GM12878 (cell line): ENCODE measurements around the gene FTL. TPM values are rescaled to one million over a fixed set of nuclear protein-coding genes. Genes with fewer than 3 reads are reported as not detected.

Experiments
- ATAC-seq: fragments of 200-7000 bp; cut with Tn5 transposase; 3 replicates; pipeline ENCODE4 v1.9.1; 2020; ENCODE audit warnings: mild to moderate bottlenecking, moderate library complexity
- BruUV-seq: library from RNA; stranded (reverse); fragments of 400-500 nt; replicated peaks from 2 replicates; lab custom pipeline; 2021; lab: Mats Ljungman, UMichigan
- CTCF ChIA-PET: fragments of 300-600 bp; sonication (Branson Sonifier 250); formaldehyde crosslinking; extraction: SDS; loops from one replicate; lab custom pipeline; 2021; ENCODE audit warnings: inconsistent platforms; lab: Yijun Ruan, JAX
- POLR2A ChIA-PET: fragments of 350-600 bp; formaldehyde crosslinking; extraction: SDS; loops from one replicate; lab custom pipeline; 2021; ENCODE audit warnings: inconsistent platforms; lab: Charles Lee
- RAD21 ChIA-PET: fragments of 300-600 bp; sonication (Branson Sonifier 250); formaldehyde crosslinking; loops from one replicate; lab custom pipeline; 2023; ENCODE audit warnings: antibody characterized with exemption; ENCODE audit not compliant: unreplicated experiment; lab: Charles Lee
- SMC1A ChIA-PET: fragments of 300-600 bp; sonication (Branson Sonifier 250); formaldehyde crosslinking; loops from one replicate; lab custom pipeline; 2023; ENCODE audit not compliant: unreplicated experiment, uncharacterized antibody; lab: Charles Lee
- DNase-seq: peaks from one replicate; pipeline ENCODE4 v3.0.0-alpha.2; 2011; ENCODE audit warnings: low read depth, low spot score
- FAIRE-seq: peaks from 3 replicates; lab custom pipeline; 2011; peaks lifted over from hg19 to GRCh38; lab: Jason Lieb, UNC
- H2AFZ ChIP-seq: 2 replicates; pipeline ENCODE4 v1.6.0; 2011; ENCODE audit warnings: low read depth, low read length, control low read depth; ENCODE audit not compliant: control insufficient read depth
- H3K27ac ChIP-seq: 2 replicates; pipeline ENCODE4 v1.5.1; 2011; ENCODE audit warnings: control low read depth; ENCODE audit not compliant: control insufficient read depth, insufficient read depth
- H3K27me3 ChIP-seq, 2 experiments: replicated peaks in 1 of 2; 2 replicates each; pipeline versions ENCODE4 v1.6.0 to v1.6.1; 2011; ENCODE audit warnings: low read length in 1 of 2; ENCODE audit not compliant: control insufficient read depth in 2 of 2, insufficient read depth in 2 of 2
- H3K36me3 ChIP-seq, 2 experiments: 2 replicates each; pipeline ENCODE4 v1.5.1; 2011; ENCODE audit warnings: low read length in 1 of 2; ENCODE audit not compliant: control insufficient read depth in 2 of 2, insufficient read depth in 2 of 2
- H3K4me1 ChIP-seq: 2 replicates; pipeline ENCODE4 v1.6.1; 2011; ENCODE audit warnings: mild to moderate bottlenecking, low read length, moderate library complexity, mixed read lengths; ENCODE audit not compliant: control insufficient read depth, insufficient read depth
- H3K4me2 ChIP-seq: 2 replicates; pipeline ENCODE4 v1.6.0; 2011; ENCODE audit warnings: control low read depth; ENCODE audit not compliant: control insufficient read depth, insufficient read depth
- H3K4me3 ChIP-seq: fragments of 200-600 bp; sonication (generic); 2 replicates; pipeline ENCODE4 v1.5.1; 2016
- H3K79me2 ChIP-seq: 2 replicates; pipeline ENCODE4 v1.6.0; 2011; ENCODE audit warnings: low read length; ENCODE audit not compliant: control insufficient read depth, insufficient read depth
- H3K9ac ChIP-seq: 2 replicates; pipeline ENCODE4 v1.8.0; 2011; ENCODE audit warnings: low read length, control low read depth, mixed read lengths; ENCODE audit not compliant: control insufficient read depth, insufficient read depth
- H3K9me3 ChIP-seq: replicated peaks from 3 replicates; pipeline ENCODE4 v1.5.1; 2011; ENCODE audit warnings: mild to moderate bottlenecking, low read length; ENCODE audit not compliant: control insufficient read depth, insufficient read depth
- H4K20me1 ChIP-seq: 2 replicates; pipeline ENCODE4 v1.6.0; 2011; ENCODE audit not compliant: control insufficient read depth, insufficient read depth
- ZBED1 ChIP-seq: IDR thresholded peaks from 2 replicates; pipeline ENCODE4 v1.6.1; 2016; ENCODE audit warnings: borderline replicate concordance
- ZNF207 ChIP-seq: fragments of 450-650 bp; IDR thresholded peaks from 2 replicates; pipeline ENCODE4 v1.6.1; 2014; ENCODE audit warnings: antibody characterized with exemption, mild to moderate bottlenecking, borderline replicate concordance
- WGBS: methylation state at CpG from one replicate; pipeline ENCODE4 v1.1.6; 2016; ENCODE audit warnings: low lambda C conversion rate; ENCODE audit not compliant: insufficient replicate concordance, insufficient coverage; ENCODE audit errors: missing lambda C conversion rate; 5-methylcytosine and 5-hydroxymethylcytosine counted together
- in situ Hi-C: fragments of 300-500 bp; cut with MboI; formaldehyde crosslinking; loops from 9 replicates; pipeline ENCODE4 v1.14.3; 2018; ENCODE audit warnings: mixed read lengths
- intact Hi-C: fragments of 100-400 bp; cut with micrococcal nuclease; formaldehyde crosslinking; loops from one replicate; pipeline ENCODE4 v1.14.2; 2022; ENCODE audit not compliant: unreplicated experiment
- polyA plus RNA-seq, 11 experiments: library from polyadenylated mRNA; depleted of rRNA in 4 of 11; unstranded in 6 of 11; stranded (reverse) in 5 of 11; fragments of >200 nt; fragmentation: Nextera tagmentation in 4 of 11; fragmentation: Illumina TruSeq in 1 of 11; extraction: Ambion mirVana in 4 of 11; extraction: Trizol in 1 of 11; gene quantifications; 1 replicate in 1 of 11; 2 replicates in 10 of 11; pipeline versions ENCODE4 v1.2.1 to v1.2.3, GENCODE V29; 2011 to 2016; ENCODE audit warnings: inconsistent platforms in 2 of 11, missing spikeins in 2 of 11, low read depth in 1 of 11
- total RNA-seq, 4 experiments: library from RNA; depleted of rRNA in 3 of 4; stranded (reverse); fragments of >200 nt in 3 of 4; fragmentation: Illumina TruSeq in 1 of 4; extraction: Trizol in 1 of 4; gene quantifications; 2 replicates each; pipeline versions ENCODE4 v1.2.1 to v1.2.3, GENCODE V29; 2013 to 2021
- TF ChIP-seq, protein P1 (sequence below): fragments of 150-350 bp; IDR thresholded peaks from 2 replicates; pipeline ENCODE4 v1.6.1; 2016; ENCODE audit warnings: low read depth, low read length

The FTL gene
- total and polyA plus RNA-seq, 10 of the 15 experiments (the other 5 are each of a cell fraction or from before 2014, with no cell fraction given), result 364 to 8,913 (median 1,595) TPM

DNA sequence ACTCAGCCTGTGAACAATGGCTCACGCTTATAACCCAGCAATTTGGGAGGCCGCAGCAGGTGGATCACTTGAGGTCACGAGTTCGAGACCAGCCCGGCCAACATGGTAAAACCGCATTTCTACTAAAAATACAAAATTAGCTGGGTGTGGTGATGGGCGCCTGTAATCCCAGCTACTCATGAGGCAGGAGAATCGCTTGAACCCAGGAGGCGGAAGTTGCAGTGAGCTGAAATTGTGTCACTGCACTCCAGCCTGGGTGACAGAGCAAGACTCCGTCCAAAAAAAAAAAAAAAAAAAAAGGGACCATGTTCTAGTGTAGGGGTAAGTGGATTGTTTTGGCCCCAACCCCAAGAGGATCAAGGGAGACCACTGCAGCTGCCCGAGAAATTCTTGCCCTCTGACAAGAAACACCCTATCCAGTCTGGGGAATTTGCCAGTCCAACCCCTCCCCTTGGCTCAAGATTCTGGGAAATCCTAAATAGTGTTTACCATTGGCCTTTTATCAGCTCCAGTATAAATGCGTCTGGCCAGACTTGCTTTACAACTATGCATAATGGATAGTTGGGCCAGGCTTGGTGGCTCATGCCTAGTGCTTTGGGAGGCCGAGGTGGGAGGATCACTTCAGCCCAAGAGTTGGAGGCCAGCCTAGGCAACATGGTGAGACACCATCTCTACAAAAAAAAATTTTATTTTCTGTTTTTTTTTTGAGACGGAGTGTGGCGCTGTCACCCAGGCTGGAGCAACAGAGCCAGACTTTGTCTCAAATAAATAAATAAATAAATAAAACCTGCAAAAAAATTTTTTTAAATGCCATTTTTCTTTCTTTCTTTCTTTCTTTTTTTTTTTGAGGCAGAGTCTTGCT is 36.7 kb upstream of the FTL start:
- TF ChIP-seq, protein P1, sequence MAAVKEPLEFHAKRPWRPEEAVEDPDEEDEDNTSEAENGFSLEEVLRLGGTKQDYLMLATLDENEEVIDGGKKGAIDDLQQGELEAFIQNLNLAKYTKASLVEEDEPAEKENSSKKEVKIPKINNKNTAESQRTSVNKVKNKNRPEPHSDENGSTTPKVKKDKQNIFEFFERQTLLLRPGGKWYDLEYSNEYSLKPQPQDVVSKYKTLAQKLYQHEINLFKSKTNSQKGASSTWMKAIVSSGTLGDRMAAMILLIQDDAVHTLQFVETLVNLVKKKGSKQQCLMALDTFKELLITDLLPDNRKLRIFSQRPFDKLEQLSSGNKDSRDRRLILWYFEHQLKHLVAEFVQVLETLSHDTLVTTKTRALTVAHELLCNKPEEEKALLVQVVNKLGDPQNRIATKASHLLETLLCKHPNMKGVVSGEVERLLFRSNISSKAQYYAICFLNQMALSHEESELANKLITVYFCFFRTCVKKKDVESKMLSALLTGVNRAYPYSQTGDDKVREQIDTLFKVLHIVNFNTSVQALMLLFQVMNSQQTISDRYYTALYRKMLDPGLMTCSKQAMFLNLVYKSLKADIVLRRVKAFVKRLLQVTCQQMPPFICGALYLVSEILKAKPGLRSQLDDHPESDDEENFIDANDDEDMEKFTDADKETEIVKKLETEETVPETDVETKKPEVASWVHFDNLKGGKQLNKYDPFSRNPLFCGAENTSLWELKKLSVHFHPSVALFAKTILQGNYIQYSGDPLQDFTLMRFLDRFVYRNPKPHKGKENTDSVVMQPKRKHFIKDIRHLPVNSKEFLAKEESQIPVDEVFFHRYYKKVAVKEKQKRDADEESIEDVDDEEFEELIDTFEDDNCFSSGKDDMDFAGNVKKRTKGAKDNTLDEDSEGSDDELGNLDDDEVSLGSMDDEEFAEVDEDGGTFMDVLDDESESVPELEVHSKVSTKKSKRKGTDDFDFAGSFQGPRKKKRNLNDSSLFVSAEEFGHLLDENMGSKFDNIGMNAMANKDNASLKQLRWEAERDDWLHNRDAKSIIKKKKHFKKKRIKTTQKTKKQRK, result no peak
- TF ChIP-seq ZBED1 (no peak), ZNF207 (no peak)
- H2AFZ ChIP-seq, result no peak overlapping the region
- H3K9ac ChIP-seq, result no peak overlapping the region
- in situ Hi-C loops, result no loop called here
- peaks cover 3% of the 10 kb centered on the region; the same call in 1 of the 2 replicates for H3K4me1 ChIP-seq
- no peaks in the 10 kb centered on the region for H4K20me1 ChIP-seq
- no peak overlapping the region for H3K4me3 ChIP-seq
- FAIRE-seq, result no peak
- no peaks in the 10 kb centered on the region for H3K9me3 ChIP-seq
- BruUV-seq, result no TSS peak
- H3K79me2 ChIP-seq, result no peaks in the 10 kb centered on the region
- ATAC-seq, result no peak
- no peak overlapping the region for H3K4me2 ChIP-seq
- ChIA-PET CTCF (interaction anchor here (0.6 kb wide), 1 partner anchor 86 kb away, joined by 3 read pairs; no protein-coding TSS in a partner anchor), SMC1A (no interaction called here), POLR2A (interaction anchor here (0.6 to 0.7 kb wide), 7 partner anchors 8 to 201 kb away, joined by 3 to 8 read pairs (median 4); no protein-coding TSS in a partner anchor), RAD21 (interaction anchor here (0.7 to 1.5 kb wide), 2 partner anchors 42 to 64 kb away, joined by 3 read pairs; no protein-coding TSS in a partner anchor)
- 80% methylated on average over 14 of the region's 15 CpGs for whole genome bisulfite sequencing
- no peak for DNase-seq
- 0 out of 4 replicates have a peak, but pooled peaks cover 0 to 1% of the 10 kb centered on the region in 2 experiments for H3K27me3 ChIP-seq
- H3K36me3 ChIP-seq, result no peaks in the 10 kb centered on the region
- intact Hi-C loops, result no loop called here
- no peak overlapping the region for H3K27ac ChIP-seq
